ENCODE results near the gene KLK12. TPM values are rescaled to one million over a fixed set of nuclear protein-coding genes. Genes with fewer than 3 reads are reported as not detected.

KLK12 gene
- total RNA-seq, 2 experiments from 2014 or later: not detected

DNA sequence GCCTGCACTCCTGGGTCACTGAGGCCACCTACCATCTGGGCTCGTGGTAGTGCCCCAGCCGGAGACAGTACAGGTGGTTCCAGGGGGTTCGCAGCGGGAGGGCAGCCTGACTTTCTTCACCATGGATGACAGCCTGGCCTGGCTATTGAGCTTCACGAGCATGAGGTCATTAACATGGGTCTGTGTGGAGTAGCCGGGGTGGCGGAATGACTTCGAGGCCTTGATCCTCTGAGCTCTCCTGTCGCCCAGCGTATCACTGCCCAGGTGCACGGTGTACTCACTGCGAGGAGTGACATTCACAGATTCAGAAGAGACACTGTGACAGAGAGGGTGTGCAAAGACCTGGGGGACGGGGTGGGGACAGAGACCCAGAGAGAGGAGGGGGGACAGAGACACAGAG lies 54.6 kb downstream of the KLK12 start:
- Histone ChIP-seq H3K27me3 (ENCODE audit: control insufficient read depth in 1 of 2, insufficient read depth in 2 of 2, low read length in 2 of 2) (peaks cover 6 to 35% of the 10 kb centered on the region in 2 experiments), H3K27ac (ENCODE audit: low read depth in 1 of 2, low read length in 2 of 2) (no peak overlapping the region), H3K4me3 (ENCODE audit: low read length) (no peak overlapping the region)

DNA sequence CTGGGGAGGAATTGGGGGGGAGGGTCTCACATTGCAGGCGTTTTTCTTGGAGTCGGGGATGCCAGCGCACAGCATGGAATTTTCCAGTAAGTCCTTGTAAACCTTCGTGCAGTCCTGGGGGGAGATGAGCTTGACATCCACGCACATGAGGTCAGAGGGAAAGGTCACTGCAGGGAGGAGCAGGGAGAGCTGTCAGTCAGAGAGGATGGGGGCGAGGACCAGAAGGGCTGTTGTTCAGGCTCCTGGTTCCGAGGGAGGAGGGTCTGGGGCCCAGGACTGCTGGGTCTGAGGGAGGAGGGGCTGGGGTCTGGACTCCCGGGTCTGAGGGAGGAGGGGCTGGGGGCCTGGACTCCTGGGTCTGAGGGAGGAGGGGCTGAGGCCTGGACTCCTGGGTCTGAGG lies 55.0 kb downstream of the KLK12 start:
- intact Hi-C loops (cut with DNase I, micrococcal nuclease): no loop called here
- Mint-ChIP-seq H3K4me3 (no peak overlapping the region), H3K36me3 (ENCODE audit: low read depth) (no peaks in the 10 kb centered on the region), H3K27ac (no peak overlapping the region), H3K9me3 (no peaks in the 10 kb centered on the region), H3K4me1 (ENCODE audit: low read depth) (no peaks in the 10 kb centered on the region), H3K27me3 (peaks cover 62% of the 10 kb centered on the region)
- DNase-seq (no peak), ATAC-seq (ENCODE audit: poor library complexity) (no peak)
- H3K27me3 ChIP-seq (ENCODE audit: control insufficient read depth in 1 of 2, insufficient read depth in 2 of 2, low read length in 2 of 2): peaks cover 6 to 35% of the 10 kb centered on the region in 2 experiments
- POLR2A ChIA-PET: no interaction called here
- H3K27ac ChIP-seq (ENCODE audit: low read depth in 1 of 2, low read length in 2 of 2): no peak overlapping the region
- no peaks in the 10 kb centered on the region for H3K4me1 ChIP-seq (ENCODE audit: insufficient read depth, low read length)
- H3K36me3 ChIP-seq (ENCODE audit: insufficient read depth, low read length): no peaks in the 10 kb centered on the region
- CTCF ChIA-PET: no interaction called here
- H3K9me3 ChIP-seq (ENCODE audit: control insufficient read depth in 1 of 2, insufficient read depth in 1 of 2, low read length in 2 of 2): peaks cover 0 to 8% of the 10 kb centered on the region in 2 experiments
- TF ChIP-seq, protein P1, sequence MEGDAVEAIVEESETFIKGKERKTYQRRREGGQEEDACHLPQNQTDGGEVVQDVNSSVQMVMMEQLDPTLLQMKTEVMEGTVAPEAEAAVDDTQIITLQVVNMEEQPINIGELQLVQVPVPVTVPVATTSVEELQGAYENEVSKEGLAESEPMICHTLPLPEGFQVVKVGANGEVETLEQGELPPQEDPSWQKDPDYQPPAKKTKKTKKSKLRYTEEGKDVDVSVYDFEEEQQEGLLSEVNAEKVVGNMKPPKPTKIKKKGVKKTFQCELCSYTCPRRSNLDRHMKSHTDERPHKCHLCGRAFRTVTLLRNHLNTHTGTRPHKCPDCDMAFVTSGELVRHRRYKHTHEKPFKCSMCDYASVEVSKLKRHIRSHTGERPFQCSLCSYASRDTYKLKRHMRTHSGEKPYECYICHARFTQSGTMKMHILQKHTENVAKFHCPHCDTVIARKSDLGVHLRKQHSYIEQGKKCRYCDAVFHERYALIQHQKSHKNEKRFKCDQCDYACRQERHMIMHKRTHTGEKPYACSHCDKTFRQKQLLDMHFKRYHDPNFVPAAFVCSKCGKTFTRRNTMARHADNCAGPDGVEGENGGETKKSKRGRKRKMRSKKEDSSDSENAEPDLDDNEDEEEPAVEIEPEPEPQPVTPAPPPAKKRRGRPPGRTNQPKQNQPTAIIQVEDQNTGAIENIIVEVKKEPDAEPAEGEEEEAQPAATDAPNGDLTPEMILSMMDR (IDR thresholded peaks at IDR 0.05): no peak
- no peak overlapping the region for H3K4me3 ChIP-seq (ENCODE audit: low read length)

More for the DNA sequence above, 54.6 kb downstream of the KLK12 start:
- H3K27me3 Mint-ChIP-seq: peaks cover 66% of the 10 kb centered on the region
- no peak for DNase-seq
- Histone ChIP-seq H3K9me3 (ENCODE audit: control insufficient read depth in 1 of 2, insufficient read depth in 1 of 2, low read length in 2 of 2) (peaks cover 0 to 8% of the 10 kb centered on the region in 2 experiments), H3K4me1 (ENCODE audit: insufficient read depth, low read length) (no peaks in the 10 kb centered on the region), H3K36me3 (ENCODE audit: insufficient read depth, low read length) (no peaks in the 10 kb centered on the region)
- H3K4me3 Mint-ChIP-seq: no peak overlapping the region
- intact Hi-C loops (cut with DNase I, micrococcal nuclease): no loop called here
- TF ChIP-seq, protein P1 (IDR thresholded peaks at IDR 0.05): no peak
- no peaks in the 10 kb centered on the region for H3K9me3 Mint-ChIP-seq
- H3K27ac Mint-ChIP-seq: no peak overlapping the region
- no peak for ATAC-seq (ENCODE audit: poor library complexity)
- CTCF ChIA-PET: no interaction called here
- H3K4me1 Mint-ChIP-seq (ENCODE audit: low read depth): no peaks in the 10 kb centered on the region
- POLR2A ChIA-PET: no interaction called here
- no peaks in the 10 kb centered on the region for H3K36me3 Mint-ChIP-seq (ENCODE audit: low read depth)

Other genes starting within 250 kb of the KLK12 start
- gene ACP4, start 244.6 kb downstream of the KLK12 start, total RNA-seq: not detected
- gene KLK1, start 211.2 kb downstream of the KLK12 start, total RNA-seq: not detected
- not detected for gene KLK15, start 201.4 kb downstream of the KLK12 start, total RNA-seq
- gene KLK3, start 180.1 kb downstream of the KLK12 start, total RNA-seq: not detected
- gene KLK2, start 161.6 kb downstream of the KLK12 start, total RNA-seq: not detected
- not detected for gene KLK4, start 123.6 kb downstream of the KLK12 start, total RNA-seq
- not detected for gene KLK5, start 82.0 kb downstream of the KLK12 start, total RNA-seq
- not detected for gene KLK6, start 65.4 kb downstream of the KLK12 start, total RNA-seq
- gene KLK7, start 51.1 kb downstream of the KLK12 start, total RNA-seq: not detected
- not detected for gene KLK8, start 33.4 kb downstream of the KLK12 start, total RNA-seq
- gene KLK10, start 15.3 kb downstream of the KLK12 start, total RNA-seq: not detected
- not detected for gene KLK11, start 8.4 kb downstream of the KLK12 start, total RNA-seq
- not detected for gene KLK13, start 30.1 kb upstream of the KLK12 start, total RNA-seq
- gene KLK14, start 47.9 kb upstream of the KLK12 start, total RNA-seq: under 1 TPM in 1 of 2 experiments, not detected in 1; 0.22 TPM
- gene CTU1, start 73.4 kb upstream of the KLK12 start, total RNA-seq: 1 to 10 TPM; 1.4 to 1.6 TPM
- gene SIGLEC9, start 89.9 kb upstream of the KLK12 start, total RNA-seq: under 1 TPM; 0.36 to 0.59 TPM
- under 1 TPM in 1 of 2 experiments, not detected in 1; 0.20 TPM for gene SIGLEC7, start 107.3 kb upstream of the KLK12 start, total RNA-seq
- 1 to 10 TPM in 1 of 2 experiments, under 1 TPM in 1; 0.60 to 1.7 TPM for gene CD33, start 190.1 kb upstream of the KLK12 start, total RNA-seq
- gene SIGLECL1, start 216.1 kb upstream of the KLK12 start, total RNA-seq: not detected